Measurements from ENCODE around the gene ACTG1. TPM values are rescaled to one million over a fixed set of nuclear protein-coding genes. Genes with fewer than 3 reads are reported as not detected.

The ACTG1 gene
- total and polyA plus RNA-seq, 2 donors (not counting 1 experiment from before 2014, with no cell fraction given), result 803 to 1,677 TPM

- intact Hi-C loops (cut with micrococcal nuclease), result no loop called here
- Histone ChIP-seq H3K36me3 (replicated peaks in 1 of 2; ENCODE audit: control extremely low read depth in 1 of 2, control insufficient read depth in 1 of 2, extremely low read depth in 1 of 2, insufficient read depth in 2 of 2, low read length in 1 of 2) (no peaks in the 10 kb centered on the region), H4K20me1 (ENCODE audit: control insufficient read depth, insufficient read depth, low read length, poor library complexity, severe bottlenecking) (peaks cover 21% of the 10 kb centered on the region), H3K4me3 (ENCODE audit: control extremely low read depth in 1 of 5, extremely low read depth in 1 of 5, insufficient read depth in 1 of 5, low read depth in 2 of 5, low read length in 4 of 5) (no peak overlapping the region), H3K4me2 (replicated peaks; ENCODE audit: low read depth, low read length, poor library complexity, severe bottlenecking) (no peak overlapping the region), H3K27me3 (replicated peaks in 1 of 4; ENCODE audit: control extremely low read depth in 1 of 4, control insufficient read depth in 3 of 4, insufficient read depth in 4 of 4, low read length in 3 of 4) (peaks cover 0 to 25% (median 2%) of the 10 kb centered on the region in 4 experiments), H3K27ac (ENCODE audit: low read length in 2 of 2) (no peak overlapping the region), H3K79me2 (ENCODE audit: control insufficient read depth, insufficient read depth, low read length) (peaks cover 16% of the 10 kb centered on the region), H3K9me3 (ENCODE audit: control extremely low read depth in 1 of 3, control insufficient read depth in 2 of 3, insufficient read depth in 1 of 3, low read length in 2 of 3) (peaks cover 0 to 11% (median 0%) of the 10 kb centered on the region in 3 donors), H2AFZ (ENCODE audit: insufficient read depth, low read depth, low read length, poor library complexity, severe bottlenecking) (no peak overlapping the region), H3K4me1 (ENCODE audit: control insufficient read depth in 2 of 2, insufficient read depth in 2 of 2, low read length in 2 of 2) (peaks cover 0 to 5% of the 10 kb centered on the region in 2 donors), H3K9ac (ENCODE audit: low read length) (no peak overlapping the region)
- Mint-ChIP-seq H3K4me1 (peaks cover 2% of the 10 kb centered on the region), H3K4me3 (no peak overlapping the region), H3K27ac (no peak overlapping the region), H3K27me3 (no peaks in the 10 kb centered on the region), H3K9me3 (ENCODE audit: insufficient read depth) (no peaks in the 10 kb centered on the region)
- ATAC-seq (ENCODE audit: low read depth) (no peak), DNase-seq (no peak)
- ChIA-PET POLR2A (interaction anchor here (0.6 to 0.7 kb wide), 2 partner anchors 174 to 181 kb away, joined by 3 read pairs; no protein-coding TSS in a partner anchor), CTCF (no interaction called here)
- 76% methylated on average over 20 of the region's 20 CpGs for WGBS (ENCODE audit: insufficient coverage)
- TF ChIP-seq EZH2 (IDR thresholded peaks at IDR 0.05; ENCODE audit: borderline replicate concordance, insufficient read depth, low read depth, low read length, poor library complexity, severe bottlenecking) (no peak), CTCF (IDR thresholded peaks at IDR 0.05) (no peak)
Observed at GRCh38 chr17:81528384-81528650, 15.7 kb upstream of the ACTG1 start.

- Mint-ChIP-seq H3K9me3 (ENCODE audit: insufficient read depth) (no peaks in the 10 kb centered on the region), H3K27me3 (no peaks in the 10 kb centered on the region), H3K4me1 (no peaks in the 10 kb centered on the region), H3K4me3 (no peak within 1 kb of the TSS), H3K27ac (no peak within 1 kb of the TSS)
- no peak within 1 kb of the TSS for H3K4me3 ChIP-seq (ENCODE audit: control extremely low read depth in 1 of 5, extremely low read depth in 1 of 5, insufficient read depth in 1 of 5, low read depth in 2 of 5, low read length in 4 of 5)
- WGBS (ENCODE audit: insufficient coverage), result 69% methylated on average over 42 of the region's 42 CpGs
- ChIA-PET CTCF (no interaction called here), POLR2A (interaction anchor here (0.6 to 0.7 kb wide), 2 partner anchors 174 to 182 kb away, joined by 3 read pairs; no protein-coding TSS in a partner anchor)
- peaks cover 0 to 9% (median 0%) of the 10 kb centered on the region in 3 donors for H3K9me3 ChIP-seq (ENCODE audit: control extremely low read depth in 1 of 3, control insufficient read depth in 2 of 3, insufficient read depth in 1 of 3, low read length in 2 of 3)
- TF ChIP-seq EZH2 (IDR thresholded peaks at IDR 0.05; ENCODE audit: borderline replicate concordance, insufficient read depth, low read depth, low read length, poor library complexity, severe bottlenecking) (no peak), CTCF (IDR thresholded peaks at IDR 0.05) (no peak)
- H3K9ac ChIP-seq (ENCODE audit: low read length), result no peak within 1 kb of the TSS
- H3K4me1 ChIP-seq (ENCODE audit: control insufficient read depth in 2 of 2, insufficient read depth in 2 of 2, low read length in 2 of 2), result peaks cover 0 to 8% of the 10 kb centered on the region in 2 donors
- H2AFZ ChIP-seq (ENCODE audit: insufficient read depth, low read depth, low read length, poor library complexity, severe bottlenecking), result no peak within 1 kb of the TSS
- intact Hi-C loops (cut with micrococcal nuclease), result no loop called here
- H3K79me2 ChIP-seq (ENCODE audit: control insufficient read depth, insufficient read depth, low read length), result peaks cover 21% of the 10 kb centered on the region
- peaks cover 0 to 25% (median 2%) of the 10 kb centered on the region in 4 experiments for H3K27me3 ChIP-seq (replicated peaks in 1 of 4; ENCODE audit: control extremely low read depth in 1 of 4, control insufficient read depth in 3 of 4, insufficient read depth in 4 of 4, low read length in 3 of 4)
- H3K4me2 ChIP-seq (replicated peaks; ENCODE audit: low read depth, low read length, poor library complexity, severe bottlenecking), result no peak within 1 kb of the TSS
- ATAC-seq (ENCODE audit: low read depth) (no peak), DNase-seq (no peak)
- no peaks in the 10 kb centered on the region for H3K36me3 ChIP-seq (replicated peaks in 1 of 2; ENCODE audit: control extremely low read depth in 1 of 2, control insufficient read depth in 1 of 2, extremely low read depth in 1 of 2, insufficient read depth in 2 of 2, low read length in 1 of 2)
- H3K27ac ChIP-seq (ENCODE audit: low read length in 2 of 2), result no peak within 1 kb of the TSS
- peaks cover 26% of the 10 kb centered on the region for H4K20me1 ChIP-seq (ENCODE audit: control insufficient read depth, insufficient read depth, low read length, poor library complexity, severe bottlenecking)
Observed at GRCh38 chr17:81527591-81528383, 15.2 kb upstream of the ACTG1 start, which contains the start of gene FSCN2. TSS of gene FSCN2 (plus strand) at chr17:81528377. CDS start at chr17:81528532, 155 bp downstream.

Measured in B cell (primary cell).